SK-N-SH treated with all-trans-retinoic acid at 6 μM for 48 hours (cell line): Measurements from ENCODE around the gene ARRDC3.

Source experiments
- ATAC-seq: fragments of 200-7000 bp; cut with Tn5 transposase; 3 replicates; pipeline ENCODE4 v1.9.1; 2020; ENCODE audit warnings: mild to moderate bottlenecking, moderate library complexity
- ARNTL ChIP-seq: fragments of 450-650 bp; formaldehyde crosslinking; IDR thresholded peaks from 2 replicates; pipeline ENCODE4 v1.5.0; 2020; ENCODE audit warnings: low read depth, mild to moderate bottlenecking, moderate library complexity, borderline replicate concordance
- CSDC2 ChIP-seq: fragments of 250-450 bp; sonication (Bioruptor Pico); IDR thresholded peaks from 2 replicates; pipeline ENCODE4 v1.5.0; 2020; ENCODE audit warnings: mild to moderate bottlenecking, moderate library complexity
- ESRRG ChIP-seq: fragments of 250-450 bp; sonication (Bioruptor Pico); IDR thresholded peaks from 2 replicates; pipeline ENCODE4 v1.6.1; 2021; ENCODE audit warnings: mild to moderate bottlenecking
- GLIS3 ChIP-seq: fragments of 250-450 bp; sonication (Bioruptor Pico); IDR thresholded peaks from 2 replicates; pipeline ENCODE4 v1.5.0; 2020; ENCODE audit warnings: mild to moderate bottlenecking, moderate library complexity
- PPARA ChIP-seq: fragments of 250-450 bp; sonication (Bioruptor Pico); IDR thresholded peaks from 2 replicates; pipeline ENCODE4 v1.5.0; 2020; ENCODE audit warnings: mild to moderate bottlenecking, borderline replicate concordance
- RARB ChIP-seq: fragments of 250-450 bp; sonication (Bioruptor Pico); IDR thresholded peaks from 2 replicates; pipeline ENCODE4 v1.8.0; 2021; ENCODE audit warnings: mild to moderate bottlenecking, moderate library complexity
- SNAI2 ChIP-seq: fragments of 250-450 bp; sonication (Bioruptor Pico); IDR thresholded peaks from 2 replicates; pipeline ENCODE4 v1.5.0; 2020; ENCODE audit warnings: mild to moderate bottlenecking, moderate library complexity
- TCF4 ChIP-seq: fragments of 250-450 bp; sonication (Bioruptor Pico); IDR thresholded peaks from 2 replicates; pipeline ENCODE4 v1.8.0; 2021; ENCODE audit warnings: mild to moderate bottlenecking, moderate library complexity, borderline replicate concordance
- TOX ChIP-seq: fragments of 250-450 bp; sonication (Bioruptor Pico); IDR thresholded peaks from 2 replicates; pipeline ENCODE4 v1.8.0; 2021; ENCODE audit warnings: mild to moderate bottlenecking, moderate library complexity, borderline replicate concordance
- ZC3H10 ChIP-seq: fragments of 250-450 bp; sonication (Bioruptor Pico); IDR thresholded peaks from 2 replicates; pipeline ENCODE4 v1.5.1; 2021; ENCODE audit warnings: mild to moderate bottlenecking, moderate library complexity
- ZFP3 ChIP-seq: fragments of 250-450 bp; sonication (Bioruptor Pico); IDR thresholded peaks from 2 replicates; pipeline ENCODE4 v1.5.0; 2020; ENCODE audit warnings: mild to moderate bottlenecking, moderate library complexity
- ZNF8 ChIP-seq: fragments of 450-650 bp; formaldehyde crosslinking; IDR thresholded peaks from 2 replicates; pipeline ENCODE4 v1.5.0; 2020; ENCODE audit warnings: mild to moderate bottlenecking, moderate library complexity
- TF ChIP-seq, protein P1 (sequence below): fragments of 250-450 bp; sonication (Bioruptor Pico); IDR thresholded peaks from 2 replicates; pipeline ENCODE4 v1.5.0; 2020; ENCODE audit warnings: mild to moderate bottlenecking, moderate library complexity
- TF ChIP-seq, protein P2 (sequence below): fragments of 250-450 bp; sonication (Bioruptor Pico); IDR thresholded peaks from 2 replicates; pipeline ENCODE4 v1.5.1; 2021; ENCODE audit warnings: mild to moderate bottlenecking, moderate library complexity
- TF ChIP-seq, protein P3 (sequence below): fragments of 250-450 bp; sonication (Bioruptor Pico); IDR thresholded peaks from 2 replicates; pipeline ENCODE4 v1.8.0; 2020; ENCODE audit warnings: mild to moderate bottlenecking, moderate library complexity, borderline replicate concordance
- TF ChIP-seq, protein P4 (sequence below): fragments of 250-450 bp; sonication (Bioruptor Pico); IDR thresholded peaks from 2 replicates; pipeline ENCODE4 v1.5.1; 2020; ENCODE audit warnings: low read depth, mild to moderate bottlenecking, moderate library complexity
- TF ChIP-seq, protein P5 (sequence below): fragments of 250-450 bp; sonication (Bioruptor Pico); IDR thresholded peaks from 2 replicates; pipeline ENCODE4 v1.8.0; 2021; ENCODE audit warnings: low read depth, mild to moderate bottlenecking, moderate library complexity, borderline replicate concordance

ARRDC3 gene

DNA sequence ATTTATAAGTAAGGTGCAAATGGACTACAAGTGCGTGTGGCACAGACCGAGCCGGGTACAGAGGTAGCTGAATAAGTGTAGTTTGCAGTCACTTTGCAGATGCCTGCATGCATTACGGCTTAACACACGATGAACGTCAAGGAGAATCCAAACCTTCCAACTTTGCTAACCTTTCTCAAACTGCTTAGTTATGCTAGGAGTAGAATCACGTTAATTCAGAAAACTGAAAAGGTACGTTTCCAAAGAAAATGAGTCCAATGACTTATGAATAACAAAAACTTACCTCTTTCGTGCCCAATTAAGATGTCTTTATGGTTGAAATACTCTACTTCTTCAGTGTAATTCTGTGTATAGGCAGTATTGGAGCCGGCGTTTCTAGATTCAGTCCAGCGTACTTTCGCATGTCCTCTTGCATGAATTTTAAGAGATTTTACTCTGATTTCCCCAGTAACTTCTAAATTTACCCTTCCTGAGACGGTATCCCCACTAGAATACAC lies 539 bp downstream of the ARRDC3 start:
- TF ChIP-seq, protein P1, sequence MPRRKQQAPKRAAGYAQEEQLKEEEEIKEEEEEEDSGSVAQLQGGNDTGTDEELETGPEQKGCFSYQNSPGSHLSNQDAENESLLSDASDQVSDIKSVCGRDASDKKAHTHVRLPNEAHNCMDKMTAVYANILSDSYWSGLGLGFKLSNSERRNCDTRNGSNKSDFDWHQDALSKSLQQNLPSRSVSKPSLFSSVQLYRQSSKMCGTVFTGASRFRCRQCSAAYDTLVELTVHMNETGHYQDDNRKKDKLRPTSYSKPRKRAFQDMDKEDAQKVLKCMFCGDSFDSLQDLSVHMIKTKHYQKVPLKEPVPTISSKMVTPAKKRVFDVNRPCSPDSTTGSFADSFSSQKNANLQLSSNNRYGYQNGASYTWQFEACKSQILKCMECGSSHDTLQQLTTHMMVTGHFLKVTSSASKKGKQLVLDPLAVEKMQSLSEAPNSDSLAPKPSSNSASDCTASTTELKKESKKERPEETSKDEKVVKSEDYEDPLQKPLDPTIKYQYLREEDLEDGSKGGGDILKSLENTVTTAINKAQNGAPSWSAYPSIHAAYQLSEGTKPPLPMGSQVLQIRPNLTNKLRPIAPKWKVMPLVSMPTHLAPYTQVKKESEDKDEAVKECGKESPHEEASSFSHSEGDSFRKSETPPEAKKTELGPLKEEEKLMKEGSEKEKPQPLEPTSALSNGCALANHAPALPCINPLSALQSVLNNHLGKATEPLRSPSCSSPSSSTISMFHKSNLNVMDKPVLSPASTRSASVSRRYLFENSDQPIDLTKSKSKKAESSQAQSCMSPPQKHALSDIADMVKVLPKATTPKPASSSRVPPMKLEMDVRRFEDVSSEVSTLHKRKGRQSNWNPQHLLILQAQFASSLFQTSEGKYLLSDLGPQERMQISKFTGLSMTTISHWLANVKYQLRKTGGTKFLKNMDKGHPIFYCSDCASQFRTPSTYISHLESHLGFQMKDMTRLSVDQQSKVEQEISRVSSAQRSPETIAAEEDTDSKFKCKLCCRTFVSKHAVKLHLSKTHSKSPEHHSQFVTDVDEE (CRISPR knock-in tag) = no peak
- TF ChIP-seq TOX (0 out of 2 replicates have a peak, but pooled peaks have one; percentile 32), SNAI2 (CRISPR knock-in tag) (no peak)
- ATAC-seq = 0 out of 3 replicates have a peak, but pooled peaks have one; percentile 6

DNA sequence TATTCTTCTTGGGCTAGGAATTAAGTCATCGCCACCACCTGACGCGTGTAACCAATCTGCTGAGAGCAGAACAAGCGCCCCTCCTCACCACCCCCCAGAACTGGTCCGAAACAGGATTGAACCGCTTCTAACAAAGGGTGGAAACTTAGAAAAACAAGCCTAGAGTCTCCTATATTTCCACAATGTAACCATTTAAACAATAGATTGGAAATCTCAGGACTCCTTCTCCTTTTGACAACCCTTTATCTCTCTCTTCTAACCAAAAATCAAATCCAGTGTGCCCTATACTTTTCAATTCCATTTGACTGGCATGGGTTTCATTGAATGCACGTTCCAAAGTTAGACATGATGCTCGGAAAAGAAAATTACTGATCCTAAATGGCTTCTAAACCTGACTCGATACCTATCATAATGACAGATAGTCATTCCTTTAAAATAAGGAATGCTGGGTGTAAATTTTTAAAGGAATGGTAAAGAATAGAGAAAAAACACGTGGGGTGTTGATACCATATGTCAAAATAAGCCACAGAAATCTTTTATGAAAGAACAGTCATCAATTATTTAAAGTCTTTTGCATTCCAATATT lies 1.2 kb downstream of the ARRDC3 start:
- ATAC-seq = peak; percentile 60
- TF ChIP-seq GLIS3 (no peak), TOX (0 out of 2 replicates have a peak, but pooled peaks have one; percentile 17)

DNA sequence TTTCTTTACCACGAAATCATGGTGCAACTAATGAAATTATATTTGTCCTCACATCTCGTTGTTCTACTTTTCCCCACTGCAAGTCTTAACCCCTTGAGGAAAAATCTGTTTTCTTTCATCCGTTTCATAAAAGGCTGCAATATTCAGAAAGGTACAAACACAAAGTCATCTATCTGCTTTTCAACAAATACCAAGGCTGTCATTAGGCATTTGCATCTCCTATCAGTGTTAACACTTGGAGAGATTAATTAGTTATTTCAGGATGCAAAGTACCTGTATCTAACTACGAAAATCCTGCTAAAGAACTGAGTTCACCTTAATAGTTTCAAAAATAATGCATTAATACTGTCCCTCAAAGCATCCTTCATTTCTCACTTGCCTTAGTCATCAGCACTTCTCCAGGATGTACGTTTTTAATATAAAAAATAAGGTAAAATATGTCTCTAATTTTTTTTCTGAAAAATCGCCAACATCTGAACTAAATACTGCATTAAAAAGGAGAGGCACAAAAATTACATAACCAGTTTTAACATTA lies 1.8 kb downstream of the ARRDC3 start:
- ATAC-seq = no peak
- TF ChIP-seq TOX = peak; percentile 66; the same call in 1 of the 2 replicates
- no peak for TF ChIP-seq CSDC2 (CRISPR knock-in tag)
- TF ChIP-seq, protein P2, sequence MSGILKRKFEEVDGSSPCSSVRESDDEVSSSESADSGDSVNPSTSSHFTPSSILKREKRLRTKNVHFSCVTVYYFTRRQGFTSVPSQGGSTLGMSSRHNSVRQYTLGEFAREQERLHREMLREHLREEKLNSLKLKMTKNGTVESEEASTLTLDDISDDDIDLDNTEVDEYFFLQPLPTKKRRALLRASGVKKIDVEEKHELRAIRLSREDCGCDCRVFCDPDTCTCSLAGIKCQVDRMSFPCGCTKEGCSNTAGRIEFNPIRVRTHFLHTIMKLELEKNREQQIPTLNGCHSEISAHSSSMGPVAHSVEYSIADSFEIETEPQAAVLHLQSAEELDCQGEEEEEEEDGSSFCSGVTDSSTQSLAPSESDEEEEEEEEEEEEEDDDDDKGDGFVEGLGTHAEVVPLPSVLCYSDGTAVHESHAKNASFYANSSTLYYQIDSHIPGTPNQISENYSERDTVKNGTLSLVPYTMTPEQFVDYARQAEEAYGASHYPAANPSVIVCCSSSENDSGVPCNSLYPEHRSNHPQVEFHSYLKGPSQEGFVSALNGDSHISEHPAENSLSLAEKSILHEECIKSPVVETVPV (CRISPR knock-in tag) = no peak
- TF ChIP-seq RARB (CRISPR knock-in tag) = peak; percentile 59; the same call in 1 of the 2 replicates
- no peak for TF ChIP-seq ZC3H10 (CRISPR knock-in tag)
- TF ChIP-seq, protein P3, sequence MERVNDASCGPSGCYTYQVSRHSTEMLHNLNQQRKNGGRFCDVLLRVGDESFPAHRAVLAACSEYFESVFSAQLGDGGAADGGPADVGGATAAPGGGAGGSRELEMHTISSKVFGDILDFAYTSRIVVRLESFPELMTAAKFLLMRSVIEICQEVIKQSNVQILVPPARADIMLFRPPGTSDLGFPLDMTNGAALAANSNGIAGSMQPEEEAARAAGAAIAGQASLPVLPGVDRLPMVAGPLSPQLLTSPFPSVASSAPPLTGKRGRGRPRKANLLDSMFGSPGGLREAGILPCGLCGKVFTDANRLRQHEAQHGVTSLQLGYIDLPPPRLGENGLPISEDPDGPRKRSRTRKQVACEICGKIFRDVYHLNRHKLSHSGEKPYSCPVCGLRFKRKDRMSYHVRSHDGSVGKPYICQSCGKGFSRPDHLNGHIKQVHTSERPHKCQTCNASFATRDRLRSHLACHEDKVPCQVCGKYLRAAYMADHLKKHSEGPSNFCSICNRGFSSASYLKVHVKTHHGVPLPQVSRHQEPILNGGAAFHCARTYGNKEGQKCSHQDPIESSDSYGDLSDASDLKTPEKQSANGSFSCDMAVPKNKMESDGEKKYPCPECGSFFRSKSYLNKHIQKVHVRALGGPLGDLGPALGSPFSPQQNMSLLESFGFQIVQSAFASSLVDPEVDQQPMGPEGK (CRISPR knock-in tag) = peak; percentile 77; the same call in 1 of the 2 replicates
- no peak; the same call in 1 of the 2 replicates for TF ChIP-seq ZNF8 (CRISPR knock-in tag)
- TF ChIP-seq, protein P4, sequence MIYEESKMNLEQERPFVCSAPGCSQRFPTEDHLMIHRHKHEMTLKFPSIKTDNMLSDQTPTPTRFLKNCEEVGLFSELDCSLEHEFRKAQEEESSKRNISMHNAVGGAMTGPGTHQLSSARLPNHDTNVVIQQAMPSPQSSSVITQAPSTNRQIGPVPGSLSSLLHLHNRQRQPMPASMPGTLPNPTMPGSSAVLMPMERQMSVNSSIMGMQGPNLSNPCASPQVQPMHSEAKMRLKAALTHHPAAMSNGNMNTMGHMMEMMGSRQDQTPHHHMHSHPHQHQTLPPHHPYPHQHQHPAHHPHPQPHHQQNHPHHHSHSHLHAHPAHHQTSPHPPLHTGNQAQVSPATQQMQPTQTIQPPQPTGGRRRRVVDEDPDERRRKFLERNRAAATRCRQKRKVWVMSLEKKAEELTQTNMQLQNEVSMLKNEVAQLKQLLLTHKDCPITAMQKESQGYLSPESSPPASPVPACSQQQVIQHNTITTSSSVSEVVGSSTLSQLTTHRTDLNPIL = 0 out of 2 replicates have a peak, but pooled peaks have one; percentile 25
- TF ChIP-seq, protein P5, sequence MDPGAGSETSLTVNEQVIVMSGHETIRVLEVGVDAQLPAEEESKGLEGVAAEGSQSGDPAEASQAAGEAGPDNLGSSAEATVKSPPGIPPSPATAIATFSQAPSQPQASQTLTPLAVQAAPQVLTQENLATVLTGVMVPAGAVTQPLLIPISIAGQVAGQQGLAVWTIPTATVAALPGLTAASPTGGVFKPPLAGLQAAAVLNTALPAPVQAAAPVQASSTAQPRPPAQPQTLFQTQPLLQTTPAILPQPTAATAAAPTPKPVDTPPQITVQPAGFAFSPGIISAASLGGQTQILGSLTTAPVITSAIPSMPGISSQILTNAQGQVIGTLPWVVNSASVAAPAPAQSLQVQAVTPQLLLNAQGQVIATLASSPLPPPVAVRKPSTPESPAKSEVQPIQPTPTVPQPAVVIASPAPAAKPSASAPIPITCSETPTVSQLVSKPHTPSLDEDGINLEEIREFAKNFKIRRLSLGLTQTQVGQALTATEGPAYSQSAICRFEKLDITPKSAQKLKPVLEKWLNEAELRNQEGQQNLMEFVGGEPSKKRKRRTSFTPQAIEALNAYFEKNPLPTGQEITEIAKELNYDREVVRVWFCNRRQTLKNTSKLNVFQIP (CRISPR knock-in tag) = no peak
- 0 out of 2 replicates have a peak, but pooled peaks have one; percentile 8 for TF ChIP-seq TCF4

DNA sequence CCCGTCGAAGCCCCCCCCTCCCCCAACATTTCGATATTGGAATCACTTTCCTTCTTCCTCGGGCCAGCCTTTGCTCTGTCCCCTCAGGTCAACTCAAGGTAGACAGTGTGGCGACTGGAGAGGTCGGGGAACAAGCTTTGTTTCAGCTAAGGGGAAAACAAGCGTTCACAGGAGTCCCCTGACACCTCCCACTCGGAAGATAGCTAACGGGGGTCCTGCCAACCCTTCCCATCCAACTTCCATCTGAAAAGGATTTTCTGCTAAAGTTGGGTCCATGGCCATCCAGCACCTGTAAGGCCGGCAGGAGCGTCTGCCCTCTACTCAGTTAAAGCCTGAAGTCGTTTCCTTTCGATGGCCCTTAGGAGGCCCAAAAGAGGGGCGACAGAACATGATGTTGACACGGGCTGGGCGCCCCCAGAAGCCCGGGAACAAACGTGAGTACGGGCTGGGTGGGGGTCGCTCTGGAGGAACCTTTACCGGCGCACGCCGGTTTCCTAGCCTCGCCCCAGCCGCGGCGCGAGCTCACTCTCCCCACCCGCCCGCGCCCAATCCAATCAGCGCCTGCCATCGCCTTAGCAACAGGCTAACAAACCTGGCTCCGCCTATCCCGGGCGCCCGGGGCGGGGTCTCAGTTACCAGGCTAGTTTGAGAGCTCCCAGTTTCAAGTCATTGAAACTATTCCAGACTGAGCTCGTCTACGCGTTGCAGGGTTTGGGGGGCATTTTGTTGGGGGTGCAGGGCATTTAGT lies 2.5 kb downstream of the ARRDC3 start:
- peak; percentile 81 for ATAC-seq
- TF ChIP-seq, protein P3 (CRISPR knock-in tag) = peak; percentile 83; the same call in 1 of the 2 replicates
- TF ChIP-seq TOX = peak; percentile 56; the same call in 1 of the 2 replicates
- TF ChIP-seq ZFP3 (CRISPR knock-in tag) = no peak
- TF ChIP-seq, protein P1 (CRISPR knock-in tag) = no peak
- no peak for TF ChIP-seq PPARA (CRISPR knock-in tag)
- TF ChIP-seq ARNTL (CRISPR knock-in tag) = no peak
- TF ChIP-seq, protein P4 = 0 out of 2 replicates have a peak, but pooled peaks have one; percentile 30
- peak; percentile 75; the same call in 1 of the 2 replicates for TF ChIP-seq ESRRG (CRISPR knock-in tag)
